ENCODE results near the gene TMEM235.
"Not testable (repeated sequence)": the region's sequence is repeated elsewhere in the genome, so short reads cannot be mapped to it uniquely, and the experiment has no call there.

TMEM235 gene

DNA sequence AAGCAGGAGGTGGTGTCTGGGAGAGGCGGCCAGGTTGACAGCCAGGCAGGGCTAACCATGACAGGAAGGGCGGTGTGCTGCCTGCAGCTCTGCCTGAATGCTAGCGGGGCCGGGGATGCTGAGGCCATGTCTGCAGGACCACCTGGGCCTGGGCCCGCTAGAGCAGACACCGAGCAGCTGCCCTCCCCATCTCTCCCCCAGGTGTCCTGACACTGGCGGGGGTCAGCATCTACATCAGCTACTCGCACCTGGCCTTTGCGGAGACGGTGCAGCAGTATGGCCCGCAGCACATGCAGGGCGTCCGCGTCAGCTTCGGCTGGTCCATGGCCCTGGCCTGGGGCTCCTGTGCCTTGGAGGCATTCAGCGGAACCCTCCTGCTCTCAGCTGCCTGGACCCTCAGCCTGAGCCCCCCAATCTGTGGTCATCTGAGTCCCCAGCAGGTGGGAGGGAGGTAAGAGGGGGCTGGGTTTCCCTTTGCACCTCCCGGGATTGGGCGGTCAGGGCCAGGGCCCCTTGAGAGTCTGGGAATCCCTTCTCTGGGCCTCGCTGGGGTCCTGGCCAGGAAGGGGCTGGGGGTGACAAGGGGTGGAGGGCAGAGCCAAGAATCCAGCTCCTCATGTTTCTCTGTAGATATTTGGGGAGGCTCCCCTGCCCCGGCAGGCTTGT lies 7.5 kb downstream of the TMEM235 start:
- peak; percentile 22 for DNase-seq (ENCODE audit: low spot score)

DNA sequence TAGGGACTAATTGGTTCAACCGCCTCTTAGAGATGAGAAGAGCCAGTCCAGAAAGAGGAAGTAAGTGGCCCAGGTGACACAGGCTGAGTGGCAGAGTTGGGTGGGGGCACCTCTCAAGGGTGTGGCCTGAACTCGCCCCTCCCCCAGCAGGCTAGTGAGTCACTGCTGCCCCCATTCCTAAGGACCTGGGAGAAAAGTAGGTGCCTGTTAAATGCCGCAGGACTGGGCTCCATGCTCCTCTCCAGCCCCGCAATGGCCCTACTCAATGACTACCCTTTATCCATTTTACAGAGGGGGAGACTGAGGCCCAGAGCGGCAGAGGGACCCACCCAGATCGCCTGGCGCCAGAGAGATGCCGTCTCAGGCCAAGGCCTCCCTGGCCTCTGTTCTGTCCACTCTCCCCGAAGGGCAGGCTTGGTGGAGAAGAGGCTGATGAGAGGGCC lies 8.1 kb downstream of the TMEM235 start:
- DNase-seq (ENCODE audit: low spot score), result peak; percentile 16

DNA sequence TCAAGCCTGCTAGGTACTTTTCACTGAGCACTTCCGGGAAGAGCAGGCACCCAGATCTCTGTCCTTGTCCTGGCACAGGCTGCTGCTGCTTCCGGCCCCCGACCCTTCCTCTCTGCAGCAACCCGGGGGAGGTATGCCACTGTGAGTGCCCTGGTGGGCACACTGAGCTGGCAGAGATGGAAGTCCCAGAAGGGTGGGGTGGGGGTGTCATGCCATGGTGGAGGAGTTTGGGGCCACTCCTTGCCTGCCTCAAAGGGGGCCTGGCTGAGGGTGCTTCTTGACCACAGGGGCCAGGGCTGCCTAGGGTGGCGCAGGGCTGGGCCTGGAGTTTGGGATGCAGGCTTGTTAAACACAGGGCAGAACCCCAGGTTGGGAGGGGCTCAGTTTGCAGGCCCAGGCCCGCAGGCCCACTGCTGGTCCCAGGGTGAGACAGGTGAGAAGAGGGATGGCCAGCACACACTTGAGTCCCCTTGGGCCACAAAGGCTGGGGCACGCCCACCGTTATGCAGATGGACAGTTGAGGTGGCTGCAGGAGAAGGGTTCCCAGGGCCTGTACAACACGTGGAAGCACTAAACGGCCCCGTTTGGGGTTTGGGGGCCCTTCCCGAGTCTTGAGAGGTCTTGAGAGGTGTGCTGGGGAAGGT lies 8.7 kb downstream of the TMEM235 start:
- no peak for DNase-seq (ENCODE audit: low spot score)

DNA sequence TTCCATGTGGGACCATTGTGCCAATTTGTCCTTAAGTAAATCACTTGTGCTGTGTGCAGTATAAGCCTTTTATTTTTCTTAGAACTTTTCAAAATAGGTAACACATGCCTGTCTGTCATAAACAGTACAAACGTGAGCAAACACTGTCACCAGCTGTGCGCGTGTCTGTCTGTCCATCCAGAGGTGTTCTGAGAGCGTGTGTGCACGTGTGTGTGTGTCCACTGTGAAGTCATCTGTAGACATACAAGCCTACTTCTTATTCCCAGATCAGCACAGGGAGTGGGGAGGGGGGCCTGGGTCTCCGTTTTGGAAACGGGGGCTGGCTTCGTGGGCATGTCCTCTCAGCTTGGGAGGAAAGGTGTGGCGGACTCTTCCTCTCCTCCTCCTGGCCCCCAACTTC lies 9.4 kb downstream of the TMEM235 start:
- DNase-seq (ENCODE audit: low spot score), result no peak

DNA sequence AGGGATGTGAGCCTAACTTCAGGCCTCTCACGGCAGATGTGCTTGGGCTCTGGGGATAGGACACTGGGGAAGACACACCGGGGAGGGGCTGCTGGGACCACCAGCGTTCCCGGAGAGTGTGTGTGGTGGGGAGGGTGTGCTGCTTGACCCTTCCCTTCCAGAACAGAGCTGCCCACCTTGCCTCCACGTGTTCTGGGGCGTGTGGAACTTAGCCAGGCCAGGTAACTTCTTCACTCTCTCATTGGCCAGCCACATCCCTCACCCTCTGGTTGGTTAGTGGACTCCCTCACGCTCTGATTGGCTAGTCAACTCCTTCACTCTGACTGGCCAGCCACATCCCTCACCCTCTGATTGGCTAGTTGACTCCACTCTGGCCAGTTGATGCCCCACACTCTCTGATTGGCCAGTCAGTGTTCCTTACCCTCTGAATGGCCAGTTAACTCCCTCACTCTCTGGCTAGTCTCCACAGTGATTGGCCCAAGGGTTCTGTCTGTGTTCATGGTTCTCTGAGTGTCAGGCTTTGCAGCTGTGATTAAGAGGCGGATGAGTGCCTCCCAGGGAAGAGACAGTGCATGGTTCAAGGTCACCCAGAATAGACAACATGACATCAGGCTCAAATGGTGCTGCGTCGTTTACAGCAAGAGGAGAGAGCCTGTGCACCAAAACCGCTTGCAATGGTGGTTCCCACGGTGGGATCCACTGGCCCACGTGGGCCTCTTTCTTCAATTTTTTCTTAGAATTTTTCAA lies 10.0 kb downstream of the TMEM235 start:
- DNase-seq (ENCODE audit: low spot score), result peak; percentile 96

DNA sequence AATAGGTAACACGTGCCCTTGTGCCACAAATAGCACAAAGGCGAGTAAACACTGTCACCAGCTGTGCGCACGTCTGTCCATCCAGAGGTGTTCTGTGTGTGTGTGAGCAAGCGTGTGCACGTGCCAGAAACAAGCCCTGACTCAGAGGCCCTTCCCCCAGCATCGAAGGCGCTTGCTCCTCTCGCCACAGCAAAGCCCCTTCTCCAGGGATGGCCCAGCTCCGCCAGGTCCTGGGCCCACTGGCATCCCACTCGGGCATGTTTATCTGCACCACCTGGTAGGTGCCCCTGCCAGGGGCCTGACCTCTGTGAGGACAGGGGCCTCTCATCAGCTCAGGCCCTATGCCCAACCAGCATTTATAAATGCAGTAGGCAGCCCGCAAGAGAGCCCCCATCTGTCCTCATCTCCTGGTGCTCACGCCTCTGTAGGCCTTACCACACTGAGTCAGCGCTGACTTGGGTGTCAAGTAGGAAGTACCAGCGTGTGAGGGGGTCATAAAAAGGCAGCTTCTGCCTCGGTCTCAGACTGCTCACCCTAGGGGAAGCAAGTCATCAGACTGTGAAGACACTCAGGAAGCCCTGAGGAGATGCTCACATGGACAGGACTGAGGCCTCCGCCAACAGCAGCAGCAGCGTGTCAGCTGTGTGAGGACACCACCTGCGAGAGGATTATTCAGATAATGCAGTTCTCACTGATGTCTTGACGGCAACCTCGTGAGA lies 10.8 kb downstream of the TMEM235 start:
- peak; percentile 13 for DNase-seq (ENCODE audit: low spot score)

DNA sequence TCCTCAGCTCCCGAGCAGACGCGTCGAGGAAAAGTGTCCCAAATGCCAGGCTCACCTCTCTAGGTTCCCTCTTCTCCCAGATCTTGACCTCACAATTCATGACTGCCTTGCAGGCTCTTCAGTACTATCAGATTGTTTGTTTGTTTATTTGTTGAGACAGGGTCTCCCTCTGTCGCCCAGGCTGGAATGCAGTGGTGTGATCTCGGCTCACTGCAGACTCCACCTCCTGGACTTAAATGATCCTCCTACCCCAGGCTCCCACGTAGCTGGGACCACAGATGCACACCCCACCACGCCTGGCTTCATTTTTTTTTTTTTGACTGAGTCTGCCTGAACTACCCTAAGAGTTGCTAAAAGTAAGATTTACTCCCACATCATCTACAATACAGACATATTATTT lies 15.9 kb downstream of the TMEM235 start:
- DNase-seq (ENCODE audit: low spot score), result no peak

DNA sequence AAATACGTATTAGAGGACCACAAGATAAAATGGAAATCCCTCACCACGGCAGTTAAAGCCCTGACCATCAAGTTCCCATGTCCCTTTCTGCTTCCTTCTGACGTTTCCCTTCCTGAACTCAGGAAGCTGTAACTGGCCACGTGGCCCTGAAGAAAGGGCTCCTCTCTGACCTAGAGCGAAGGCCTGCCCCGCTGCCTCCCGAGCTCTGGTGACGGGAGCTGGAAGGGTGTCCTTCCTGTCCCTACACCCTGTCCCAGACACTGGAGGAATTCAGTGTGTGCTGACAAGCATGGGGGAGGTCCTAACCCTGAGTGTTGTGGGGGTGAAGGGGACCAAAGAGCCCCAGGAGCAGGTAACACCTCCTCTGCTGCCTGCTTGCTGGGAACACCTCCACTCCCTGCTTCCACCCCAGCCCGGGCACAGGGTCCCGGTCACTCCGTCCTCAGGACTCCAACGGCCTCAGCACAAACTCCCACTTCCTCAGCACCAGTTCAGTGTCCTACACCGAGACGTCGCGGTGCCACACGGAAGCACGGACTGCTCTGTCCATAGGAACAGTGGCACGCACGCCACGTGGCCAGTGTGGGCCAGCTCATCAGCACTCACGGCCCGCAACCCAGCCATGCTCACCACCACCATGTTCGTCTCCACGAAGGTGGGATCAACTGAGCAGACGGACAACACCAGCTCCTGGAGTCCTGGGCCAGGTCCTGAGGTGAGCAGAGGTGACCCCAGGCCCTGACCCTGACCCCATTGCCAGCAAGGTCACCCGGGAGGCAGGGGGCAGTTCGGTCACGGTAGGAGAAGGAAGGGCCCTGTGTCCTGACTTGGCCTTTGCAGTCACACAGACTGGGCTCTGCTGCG lies 16.9 kb downstream of the TMEM235 start:
- no peak for DNase-seq (ENCODE audit: low spot score)

DNA sequence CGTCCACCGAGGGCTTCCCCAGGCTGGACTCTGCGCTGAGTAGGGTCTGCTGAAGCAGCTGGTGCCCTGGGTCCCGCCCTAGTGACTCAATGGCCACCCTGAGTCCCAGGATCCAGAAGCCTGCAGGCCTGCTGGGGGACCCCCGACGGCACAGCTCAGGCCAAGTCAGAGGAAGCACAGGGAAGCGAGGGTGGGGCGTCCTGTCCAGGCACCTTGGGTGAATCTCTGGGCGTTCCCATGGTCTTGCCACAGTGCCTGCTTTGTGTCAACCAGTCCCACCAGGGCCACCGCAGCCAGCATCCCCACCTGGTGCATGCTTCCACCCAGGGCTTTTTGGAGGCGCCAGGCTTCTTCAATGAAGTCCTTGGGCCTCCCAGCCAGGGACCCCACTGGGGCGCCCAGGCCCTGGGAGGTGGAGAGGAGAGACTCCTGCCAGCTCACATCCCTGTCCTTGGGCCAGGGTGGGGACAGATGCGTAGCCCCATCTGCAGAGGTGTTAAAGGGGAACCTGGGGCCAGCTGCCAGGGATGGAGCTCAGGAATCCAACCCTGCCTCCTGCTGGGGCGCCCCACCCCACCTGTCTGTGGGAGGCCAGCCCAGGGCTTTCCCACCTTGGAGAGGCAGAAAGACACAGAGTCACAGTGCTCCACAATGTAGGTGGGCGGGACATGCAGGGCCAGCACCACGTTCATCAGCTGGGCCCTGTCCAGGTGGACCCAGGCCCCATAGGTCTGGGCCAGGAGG lies 17.8 kb downstream of the TMEM235 start:
- DNase-seq (ENCODE audit: low spot score), result no peak

DNA sequence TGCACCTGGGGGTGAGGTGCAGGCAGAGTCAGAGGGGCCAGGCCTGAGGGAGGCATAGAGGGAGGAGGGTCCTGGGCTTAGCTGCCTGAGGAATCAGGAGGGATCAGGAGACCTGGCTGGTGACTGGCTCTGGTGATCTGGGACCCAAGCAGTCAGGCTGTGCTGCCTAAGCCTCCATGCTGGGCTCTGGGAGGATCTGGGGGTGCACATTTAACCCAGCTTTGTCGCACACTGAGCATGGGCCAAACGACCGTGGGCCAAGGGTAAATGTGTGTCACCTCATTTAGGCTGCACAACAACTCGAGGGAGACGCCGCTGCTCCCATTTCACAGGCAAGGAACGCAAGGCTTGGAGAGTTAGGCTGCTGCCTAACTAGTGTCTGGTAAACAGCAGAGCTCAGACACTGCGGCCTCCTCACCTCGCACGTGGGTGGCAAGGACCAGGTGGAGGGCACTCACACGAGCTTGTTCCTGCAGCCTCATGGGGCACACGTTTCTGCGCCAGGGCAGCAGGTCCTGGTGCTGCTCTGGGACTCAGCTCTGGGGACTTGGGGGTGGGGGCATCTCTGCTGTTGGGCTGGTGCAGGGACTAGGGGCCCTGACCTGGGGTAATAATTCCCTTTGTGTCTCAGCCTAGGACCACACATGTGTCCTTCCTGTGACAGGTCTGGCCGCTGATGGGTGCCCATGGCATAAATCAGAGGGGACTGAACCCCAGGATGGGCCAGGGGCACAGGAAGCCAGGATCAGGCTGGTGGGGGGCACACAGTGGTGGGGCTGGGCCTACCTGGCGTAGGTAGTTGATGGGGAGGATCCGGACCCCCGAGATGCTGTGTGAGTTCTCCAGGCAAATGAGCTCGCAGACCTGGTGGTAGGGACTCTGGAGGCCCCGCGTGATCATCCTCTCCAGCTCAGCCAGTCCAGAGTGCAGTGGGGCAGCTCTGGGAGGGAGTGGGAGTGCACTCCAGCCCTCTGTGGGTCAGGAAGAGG lies 18.7 kb downstream of the TMEM235 start:
- no peak for DNase-seq (ENCODE audit: low spot score)

DNA sequence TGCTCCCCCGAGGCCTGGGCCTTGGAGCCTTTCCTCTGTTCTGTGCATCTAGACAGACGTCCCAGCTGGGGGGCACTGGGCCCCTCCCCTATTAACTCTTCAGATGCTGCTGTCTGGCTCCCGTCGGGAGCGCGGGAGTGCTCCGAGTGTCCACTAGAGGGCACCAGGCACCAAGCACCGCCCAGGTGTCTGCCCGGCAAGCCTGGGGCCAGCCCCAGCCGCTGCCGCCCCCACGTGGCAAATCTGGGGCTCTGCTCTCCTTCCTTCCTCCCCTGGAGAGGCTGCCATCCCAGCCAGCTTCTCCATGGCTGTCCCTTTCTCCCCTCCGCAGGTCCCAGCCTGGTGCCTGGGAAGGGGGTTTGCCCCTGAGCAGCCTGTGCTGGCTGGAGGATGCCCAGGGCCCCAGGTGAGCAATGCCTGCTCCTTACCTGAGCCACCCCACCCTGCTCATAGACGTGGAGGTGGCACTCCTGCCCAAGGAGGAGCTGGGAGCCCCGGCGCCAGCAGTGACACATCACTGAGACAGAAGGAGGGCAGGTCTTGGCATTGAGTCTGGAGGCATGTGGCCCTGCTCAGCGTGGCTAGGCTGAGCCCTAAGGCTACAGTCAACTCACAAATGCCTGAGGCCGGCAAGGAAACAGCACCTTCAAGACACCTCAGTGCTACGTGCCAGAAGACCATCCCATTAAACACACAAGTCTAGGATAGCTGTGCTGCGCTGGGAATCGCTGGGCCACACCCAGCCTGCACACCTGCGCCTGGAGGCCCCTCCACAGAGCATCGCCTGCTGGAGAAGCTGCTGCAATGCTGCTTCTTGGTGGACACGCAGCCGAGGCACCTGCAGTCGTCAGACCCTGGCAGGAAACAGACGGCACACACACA lies 19.7 kb downstream of the TMEM235 start:
- peak; percentile 91 for DNase-seq (ENCODE audit: low spot score)

DNA sequence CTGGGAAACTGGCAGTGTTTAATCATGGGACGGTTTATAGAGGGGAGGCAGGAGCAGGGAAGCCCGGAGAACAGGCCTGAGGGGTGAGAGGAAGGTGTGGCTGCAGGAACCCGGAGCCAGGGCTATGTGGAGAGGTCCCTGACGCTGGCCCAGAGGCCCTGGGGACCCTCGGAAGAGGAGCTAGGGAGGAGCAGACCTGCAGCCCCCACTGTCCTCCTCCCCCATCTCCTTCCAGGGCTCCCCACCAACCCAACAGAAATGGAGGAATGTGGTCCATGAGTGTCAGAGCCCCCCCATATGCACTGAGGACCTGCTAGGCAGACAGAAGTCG lies 20.3 kb downstream of the TMEM235 start:
- DNase-seq (ENCODE audit: low spot score), result no peak

DNA sequence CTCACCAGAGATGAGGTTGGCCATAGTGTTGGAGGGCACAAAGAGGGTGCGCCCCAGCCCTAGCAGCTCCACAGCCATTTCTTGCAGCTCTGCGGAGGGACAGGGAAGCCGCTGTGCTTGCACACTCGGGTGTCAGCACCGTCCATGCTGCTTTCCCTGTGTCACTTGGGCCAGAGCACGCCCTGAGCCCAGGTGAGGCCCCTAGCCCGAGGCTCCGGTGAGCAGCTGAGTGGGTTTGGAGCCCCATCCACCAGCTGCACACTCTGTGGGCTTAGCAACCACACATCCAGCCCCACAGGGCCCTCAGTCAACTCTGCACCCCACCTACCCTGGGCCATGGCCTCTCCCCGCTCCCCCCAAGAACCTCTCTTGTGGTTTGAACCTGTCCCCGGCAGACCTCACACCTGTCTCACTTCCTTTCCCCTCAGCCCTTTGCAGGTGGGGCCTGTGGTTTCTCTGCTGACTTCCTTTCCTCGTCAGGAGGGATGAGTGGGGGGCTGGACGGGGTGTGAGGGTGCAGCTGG lies 20.7 kb downstream of the TMEM235 start:
- DNase-seq (ENCODE audit: low spot score), result no peak

DNA sequence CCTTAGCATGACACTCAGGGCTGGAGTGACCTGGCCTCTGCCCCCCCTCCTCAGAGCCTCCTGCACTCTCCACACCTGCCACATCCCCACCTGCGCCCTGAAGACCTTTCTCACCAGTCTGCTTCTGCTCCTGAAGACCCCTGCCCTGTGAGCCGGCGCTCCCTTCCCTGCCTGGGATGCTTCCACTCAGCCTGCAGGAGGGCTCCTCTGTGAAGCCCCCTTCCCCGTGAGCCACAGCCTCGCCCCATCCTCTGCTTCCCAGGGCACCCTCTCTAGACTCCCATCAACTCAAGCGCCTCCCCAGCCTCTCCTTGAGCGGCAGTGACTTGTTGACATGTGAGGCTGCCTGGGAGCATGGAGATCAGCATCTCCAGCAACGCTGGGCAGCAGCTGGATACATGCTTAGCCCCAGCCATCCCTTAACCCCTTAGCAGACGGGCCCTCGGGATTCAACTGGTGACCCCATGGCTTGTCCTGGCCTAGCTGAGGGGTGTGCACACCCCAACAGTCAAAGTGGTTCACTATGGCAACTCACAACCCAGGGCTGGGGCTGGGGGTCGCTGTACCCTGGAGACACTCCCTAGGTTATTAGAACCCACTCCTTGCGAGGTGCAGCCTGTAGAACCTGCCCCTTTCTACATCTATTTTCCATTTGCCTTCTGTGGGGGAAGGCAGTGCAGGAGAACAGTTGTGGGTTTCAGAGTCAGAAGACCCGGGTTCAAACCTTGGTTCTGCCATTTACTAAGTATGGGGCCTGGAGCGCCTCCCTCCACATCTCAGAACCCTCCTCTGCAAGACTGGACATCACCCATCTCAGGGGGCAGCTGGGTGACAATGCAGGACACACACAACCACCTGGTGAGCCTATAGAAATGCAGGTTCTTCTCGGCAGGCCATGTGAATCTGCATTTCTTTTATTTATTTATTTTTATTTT lies 21.5 kb downstream of the TMEM235 start:
- no peak for DNase-seq (ENCODE audit: low spot score)

DNA sequence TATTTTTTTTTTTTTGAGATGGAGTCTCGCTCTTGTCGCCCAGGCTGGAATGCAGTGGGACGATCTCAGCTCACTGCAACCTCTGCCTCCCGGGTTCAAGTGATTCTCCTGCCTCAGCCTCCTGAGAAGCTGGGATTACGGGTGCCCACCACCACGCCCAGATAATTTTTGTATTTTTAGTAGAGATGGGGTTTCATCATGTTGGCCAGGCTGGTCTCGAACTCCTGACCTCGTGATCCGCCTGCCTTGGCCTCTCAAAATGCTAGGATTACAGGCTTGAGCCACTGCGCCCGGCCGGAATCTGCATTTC lies 22.2 kb downstream of the TMEM235 start:
- not testable (repeated sequence) for DNase-seq (ENCODE audit: low spot score)

DNA sequence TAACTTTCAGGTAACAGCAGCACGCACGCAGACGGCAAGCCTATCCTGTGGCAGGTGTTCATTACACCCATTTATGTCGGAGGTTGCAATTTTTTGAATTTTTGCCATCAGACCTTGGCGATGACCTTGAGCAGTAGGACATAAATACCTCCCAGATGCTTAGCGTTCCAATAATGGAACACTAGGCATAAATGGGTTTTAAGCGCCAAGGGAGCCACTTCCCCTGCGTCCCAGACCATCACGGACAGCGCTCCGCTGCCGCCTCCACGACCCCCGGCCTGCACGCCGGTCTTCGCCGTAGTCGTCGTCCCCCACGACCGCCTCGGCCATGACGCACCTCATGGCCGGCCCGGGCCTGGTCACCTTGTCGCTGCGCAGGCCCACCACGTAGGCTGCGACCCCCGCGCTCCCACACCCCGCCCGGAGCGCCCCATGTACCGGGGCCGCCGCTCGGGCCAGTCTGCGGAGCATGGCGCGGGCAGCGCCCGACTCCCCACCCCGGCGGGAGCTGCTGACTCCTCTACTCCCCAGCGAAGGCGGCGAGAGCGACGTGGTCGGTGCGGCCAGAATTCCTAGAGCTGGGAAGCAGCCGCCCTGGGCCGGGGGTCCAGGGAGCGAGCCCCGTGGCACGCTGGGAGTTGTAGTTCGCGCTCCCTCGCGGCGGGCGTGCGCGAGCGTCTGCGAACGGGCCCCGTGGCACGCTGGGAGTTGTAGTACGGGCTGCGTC lies 22.7 kb downstream of the TMEM235 start:
- peak; percentile 92 for DNase-seq (ENCODE audit: low spot score)
